IPS-NIHi7 (cell line): ENCODE results near the gene MYBPHL.

Experiments used
- DNase-seq: peaks from one replicate; pipeline ENCODE4 v3.0.0; 2012; ENCODE audit warnings: mixed read lengths; ENCODE audit errors: extremely low spot score

Gene MYBPHL

GRCh38 chr1:109265741-109266330, 41.0 kb downstream of the MYBPHL start:
- DNase-seq, result no peak

GRCh38 chr1:109265016-109265415, 41.8 kb downstream of the MYBPHL start:
- DNase-seq, result no peak

GRCh38 chr1:109264379-109264755, 42.4 kb downstream of the MYBPHL start:
- no peak for DNase-seq

GRCh38 chr1:109263597-109264378, 43.0 kb downstream of the MYBPHL start:
- peak; percentile 96 for DNase-seq

- no peak for DNase-seq
These were observed 43.6 kb downstream of the MYBPHL start for GRCh38 chr1:109263234-109263596.

GRCh38 chr1:109262231-109263055, 44.4 kb downstream of the MYBPHL start:
- no peak for DNase-seq

- DNase-seq, result no peak
These were observed 45.2 kb downstream of the MYBPHL start for GRCh38 chr1:109261578-109261977.

GRCh38 chr1:109261006-109261405, 45.8 kb downstream of the MYBPHL start:
- no peak for DNase-seq

- no peak for DNase-seq
These were observed 46.9 kb downstream of the MYBPHL start for GRCh38 chr1:109259674-109260557.

- DNase-seq, result no peak
These were observed 48.0 kb downstream of the MYBPHL start for GRCh38 chr1:109258481-109259466.

- no peak for DNase-seq
These were observed 49.0 kb downstream of the MYBPHL start for GRCh38 chr1:109257682-109258421.

GRCh38 chr1:109256971-109257681, 49.7 kb downstream of the MYBPHL start:
- DNase-seq, result no peak

GRCh38 chr1:109256085-109256484, 50.7 kb downstream of the MYBPHL start:
- DNase-seq, result no peak

- no peak for DNase-seq
These were observed 51.1 kb downstream of the MYBPHL start for GRCh38 chr1:109255678-109256077.

- DNase-seq, result peak; percentile 40
These were observed 51.6 kb downstream of the MYBPHL start for GRCh38 chr1:109255097-109255651.

- DNase-seq, result no peak
These were observed 52.2 kb downstream of the MYBPHL start for GRCh38 chr1:109254621-109255096.

GRCh38 chr1:109253803-109254620, 52.8 kb downstream of the MYBPHL start:
- DNase-seq, result peak; percentile 58
